SK-N-MC (cell line): ENCODE results near the gene UNK.

ENCODE experiments used
- EZH2 ChIP-seq: fragments of 200-600 bp; sonication (generic); IDR thresholded peaks from one replicate; pipeline ENCODE4 v1.6.1; 2017; ENCODE audit warnings: antibody characterized with exemption
- POLR2AphosphoS5 ChIP-seq: IDR thresholded peaks from 2 replicates; pipeline ENCODE4 v1.6.1; 2012; ENCODE audit warnings: mild to moderate bottlenecking, low read depth, low read length, borderline replicate concordance

DNA sequence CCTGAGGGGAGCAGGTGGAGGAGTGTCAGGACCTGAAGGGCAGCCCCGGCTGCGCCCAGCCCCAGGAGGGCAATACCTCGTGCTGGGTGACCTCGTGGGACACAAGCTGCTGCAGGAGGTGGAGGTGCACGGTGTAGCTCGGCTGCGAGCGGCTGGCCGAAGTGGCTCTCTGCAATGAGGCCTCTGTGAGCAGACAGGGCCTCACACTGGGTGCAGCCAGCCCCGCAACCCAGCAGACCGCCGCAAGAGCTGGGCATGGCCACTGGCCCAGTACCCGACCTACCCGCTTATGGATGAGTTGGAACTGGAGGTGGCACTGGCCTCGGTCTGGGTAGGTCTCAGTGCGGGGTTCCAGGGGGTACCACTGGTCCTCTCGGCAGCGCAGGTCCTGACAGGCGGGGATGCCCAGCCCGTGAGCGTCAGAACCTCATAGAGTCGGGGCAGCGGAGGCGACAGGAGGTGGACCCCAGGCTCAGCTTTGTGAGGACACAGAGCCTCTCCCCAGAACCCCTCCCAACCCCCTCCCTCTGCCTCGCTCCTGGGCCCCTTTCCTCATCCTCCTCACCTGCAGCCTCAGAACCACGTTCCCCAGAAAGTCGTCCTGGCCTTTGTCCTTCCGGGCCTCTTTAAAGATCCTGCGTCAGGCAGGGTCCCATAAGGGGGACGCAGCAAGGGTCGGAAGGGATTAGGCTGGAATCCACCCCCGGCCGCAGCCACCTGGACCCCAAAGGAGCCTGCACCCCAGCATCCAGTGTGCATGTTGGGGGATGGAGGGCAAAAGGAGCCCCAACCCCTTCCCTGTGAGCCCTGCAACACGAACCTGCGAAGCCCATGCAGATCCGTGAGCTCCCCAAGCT, 55.6 kb downstream of the UNK start:
- no peak for TF ChIP-seq POLR2AphosphoS5
- TF ChIP-seq EZH2, result no peak
